Endothelial cell of umbilical vein (primary cell): Measurements from ENCODE around the gene FAM171A2. TPM values are rescaled to one million over a fixed set of nuclear protein-coding genes. Genes with fewer than 3 reads are reported as not detected.

ENCODE experiments used
- BruUV-seq: library from RNA; stranded (reverse); fragments of 400-500 nt; replicated peaks from 2 replicates; lab custom pipeline; 2021; lab: Mats Ljungman, UMichigan
- CTCF ChIA-PET: fragments of 300-600, 350-600 bp; sonication (Branson Sonifier 250); formaldehyde crosslinking; loops from one replicate; lab custom pipeline; 2021; ENCODE audit warnings: antibody characterized with exemption, inconsistent platforms; lab: Charles Lee
- POLR2A ChIA-PET: fragments of 300-600, 350-600 bp; sonication (Branson Sonifier 250); formaldehyde crosslinking; loops from one replicate; lab custom pipeline; 2021; ENCODE audit warnings: antibody characterized with exemption, inconsistent platforms; lab: Charles Lee
- DNase-seq: peaks from one replicate; pipeline ENCODE4 v3.0.0-alpha.2; 2011; ENCODE audit warnings: low read depth, low spot score
- FAIRE-seq: peaks from 2 replicates; lab custom pipeline; 2011; peaks lifted over from hg19 to GRCh38; lab: Jason Lieb, UNC
- H2AFZ ChIP-seq: 2 replicates; pipeline ENCODE4 v1.6.0; 2012; ENCODE audit warnings: low read depth, low read length, control low read depth, inconsistent platforms
- H3K27ac ChIP-seq: 2 replicates; pipeline ENCODE4 v1.5.1; 2011; ENCODE audit warnings: low read depth, mild to moderate bottlenecking, control low read depth, low read length, moderate library complexity; ENCODE audit not compliant: insufficient read depth
- H3K27me3 ChIP-seq, 2 experiments: 2 replicates each; pipeline versions ENCODE4 v1.6.0 to v1.6.1; 2011; ENCODE audit warnings: low read length in 2 of 2, mixed read lengths in 1 of 2; ENCODE audit not compliant: control insufficient read depth in 2 of 2, insufficient read depth in 2 of 2
- H3K36me3 ChIP-seq, 2 experiments: 2 replicates in 1 of 2; 3 replicates in 1 of 2; pipeline ENCODE4 v1.5.1; 2011; ENCODE audit warnings: low read length in 2 of 2, mild to moderate bottlenecking in 1 of 2, moderate library complexity in 1 of 2; ENCODE audit not compliant: control insufficient read depth in 2 of 2, insufficient read depth in 2 of 2; ENCODE audit errors: extremely low read depth in 1 of 2
- H3K4me1 ChIP-seq: 3 replicates; pipeline ENCODE4 v1.5.1; 2011; ENCODE audit warnings: mild to moderate bottlenecking, low read length; ENCODE audit not compliant: control insufficient read depth, insufficient read depth; ENCODE audit errors: extremely low read depth
- H3K4me2 ChIP-seq: 2 replicates; pipeline ENCODE4 v1.6.1; 2011; ENCODE audit warnings: low read length, control low read depth, mixed read lengths; ENCODE audit not compliant: insufficient read depth
- H3K4me3 ChIP-seq, 3 experiments: fragments of 200-600 bp in 1 of 3; sonication (generic), shearing (Covaris generic) in 1 of 3; replicated peaks in 1 of 3; 2 replicates each; pipeline ENCODE4 v1.5.1; 2011 to 2016; ENCODE audit warnings: control low read depth in 3 of 3, low read length in 3 of 3, mild to moderate bottlenecking in 2 of 3, inconsistent platforms in 1 of 3, low read depth in 1 of 3, moderate library complexity in 1 of 3; ENCODE audit not compliant: insufficient read depth in 1 of 3
- H3K79me2 ChIP-seq: 2 replicates; pipeline ENCODE4 v1.6.0; 2012; ENCODE audit warnings: low read length, inconsistent platforms; ENCODE audit not compliant: control insufficient read depth, insufficient read depth
- H3K9ac ChIP-seq: replicated peaks from 2 replicates; pipeline ENCODE3; 2011; ENCODE audit warnings: low read length, control low read depth; ENCODE audit not compliant: insufficient read depth; ENCODE audit errors: extremely low read depth
- H3K9me1 ChIP-seq: replicated peaks from 3 replicates; pipeline ENCODE4 v1.6.0; 2011; ENCODE audit warnings: mild to moderate bottlenecking, low read length; ENCODE audit not compliant: control insufficient read depth, insufficient read depth; ENCODE audit errors: extremely low read depth
- H3K9me3 ChIP-seq: replicated peaks from 2 replicates; pipeline ENCODE4 v1.5.1; 2012; ENCODE audit warnings: low read length, inconsistent platforms; ENCODE audit not compliant: control insufficient read depth, insufficient read depth
- H4K20me1 ChIP-seq: replicated peaks from 2 replicates; pipeline ENCODE3; 2011; ENCODE audit warnings: mild to moderate bottlenecking, low read length; ENCODE audit not compliant: control insufficient read depth, insufficient read depth; ENCODE audit errors: extremely low read depth
- EZH2 ChIP-seq: IDR thresholded peaks from 2 replicates; pipeline ENCODE4 v1.6.1; 2012; ENCODE audit warnings: borderline replicate concordance, low read depth, mild to moderate bottlenecking, moderate library complexity, low read length, inconsistent platforms; ENCODE audit not compliant: severe bottlenecking
- FOS ChIP-seq: IDR thresholded peaks from 2 replicates; pipeline ENCODE4 v1.6.1; 2011; ENCODE audit warnings: mild to moderate bottlenecking, low read length, moderate library complexity, borderline replicate concordance; ENCODE audit not compliant: insufficient read depth
- GATA2 ChIP-seq: IDR thresholded peaks from 2 replicates; pipeline ENCODE4 v1.7.0; 2011; ENCODE audit warnings: low read depth, mild to moderate bottlenecking, moderate library complexity, mixed read lengths, low read length; ENCODE audit not compliant: insufficient read length, insufficient read depth
- JUN ChIP-seq: IDR thresholded peaks from 2 replicates; pipeline ENCODE4 v1.6.1; 2011; ENCODE audit warnings: borderline replicate concordance, low read depth; ENCODE audit not compliant: insufficient read length, insufficient read depth
- MAX ChIP-seq: IDR thresholded peaks from 2 replicates; pipeline ENCODE4 v1.6.1; 2011; ENCODE audit not compliant: insufficient read depth, insufficient read length
- MYC ChIP-seq: IDR thresholded peaks from one replicate; pipeline ENCODE4 v1.6.1; 2011; ENCODE audit warnings: mild to moderate bottlenecking, low read depth, low read length
- POLR2A ChIP-seq: IDR thresholded peaks from 2 replicates; pipeline ENCODE4 v1.6.1; 2012; ENCODE audit warnings: low read depth, mild to moderate bottlenecking, control low read depth, low read length
- POLR2AphosphoS5 ChIP-seq: IDR thresholded peaks from 2 replicates; pipeline ENCODE4 v1.6.1; 2012; ENCODE audit warnings: low read depth, mild to moderate bottlenecking, control low read depth, low read length, moderate library complexity; ENCODE audit not compliant: insufficient read depth
- dilution Hi-C: fragments of 300-500 bp; cut with MboI; formaldehyde crosslinking; loops from one replicate; pipeline ENCODE4 v1.15.0; 2019; ENCODE audit warnings: low sequenced_read_pairs; ENCODE audit not compliant: extremely low pct_ligation_motif_present
- intact Hi-C: fragments of 100-400 bp; cut with micrococcal nuclease; formaldehyde crosslinking; loops from one replicate; pipeline ENCODE4 v1.10.0; 2022
- polyA plus RNA-seq, 4 experiments: library from polyadenylated mRNA; depleted of rRNA in 3 of 4; stranded (reverse) in 3 of 4; unstranded in 1 of 4; fragments of >200 nt; gene quantifications; 2 replicates each; pipeline versions ENCODE4 v1.2.1 to v1.2.3, GENCODE V29; 2011 to 2012; ENCODE audit warnings: missing spikeins in 1 of 4
- total RNA-seq: library from RNA; stranded (reverse); gene quantifications from 2 replicates; pipeline ENCODE4 v1.2.3, GENCODE V29; 2021
- TF ChIP-seq, protein P1 (sequence below), 2 donors: IDR thresholded peaks; 1 replicate in 1 of 2; 2 replicates in 1 of 2; pipeline ENCODE4 v1.5.1; 2011; ENCODE audit warnings: low read length in 2 of 2, mild to moderate bottlenecking in 2 of 2, moderate library complexity in 2 of 2, control low read depth in 1 of 2, inconsistent platforms in 1 of 2, low read depth in 1 of 2; ENCODE audit not compliant: insufficient read depth in 1 of 2; ENCODE audit errors: extremely low read depth in 1 of 2

The FAM171A2 gene
- total and polyA plus RNA-seq, 2 donors (not counting 3 experiments of a cell fraction or from before 2014, with no cell fraction given): 11.3 to 13.4 TPM

GRCh38 chr17:44360826-44361225, 2.8 kb downstream of the FAM171A2 start:
- Histone ChIP-seq H3K4me3 (no peak overlapping the region), H3K4me1 (peaks cover 5% of the 10 kb centered on the region), H3K9ac (no peak overlapping the region), H3K27me3 (peaks cover 0 to 5% of the 10 kb centered on the region in 2 experiments), H4K20me1 (no peaks in the 10 kb centered on the region), H3K9me1 (no peaks in the 10 kb centered on the region), H3K4me2 (no peak overlapping the region), H2AFZ (no peak overlapping the region), H3K36me3 (no peaks in the 10 kb centered on the region), H3K79me2 (no peaks in the 10 kb centered on the region), H3K9me3 (no peaks in the 10 kb centered on the region), H3K27ac (no peak overlapping the region)
- no TSS peak for BruUV-seq
- ChIA-PET CTCF (interaction anchor here (1.0 to 2.8 kb wide), 4 partner anchors 15 to 162 kb away, joined by 3 to 15 read pairs (median 4); partner anchors contain the start of gene GRN), POLR2A (no interaction called here)
- TF ChIP-seq JUN (no peak), MYC (no peak), EZH2 (no peak), POLR2AphosphoS5 (no peak), GATA2 (no peak), FOS (no peak), POLR2A (no peak), MAX (no peak)
- TF ChIP-seq, protein P1, sequence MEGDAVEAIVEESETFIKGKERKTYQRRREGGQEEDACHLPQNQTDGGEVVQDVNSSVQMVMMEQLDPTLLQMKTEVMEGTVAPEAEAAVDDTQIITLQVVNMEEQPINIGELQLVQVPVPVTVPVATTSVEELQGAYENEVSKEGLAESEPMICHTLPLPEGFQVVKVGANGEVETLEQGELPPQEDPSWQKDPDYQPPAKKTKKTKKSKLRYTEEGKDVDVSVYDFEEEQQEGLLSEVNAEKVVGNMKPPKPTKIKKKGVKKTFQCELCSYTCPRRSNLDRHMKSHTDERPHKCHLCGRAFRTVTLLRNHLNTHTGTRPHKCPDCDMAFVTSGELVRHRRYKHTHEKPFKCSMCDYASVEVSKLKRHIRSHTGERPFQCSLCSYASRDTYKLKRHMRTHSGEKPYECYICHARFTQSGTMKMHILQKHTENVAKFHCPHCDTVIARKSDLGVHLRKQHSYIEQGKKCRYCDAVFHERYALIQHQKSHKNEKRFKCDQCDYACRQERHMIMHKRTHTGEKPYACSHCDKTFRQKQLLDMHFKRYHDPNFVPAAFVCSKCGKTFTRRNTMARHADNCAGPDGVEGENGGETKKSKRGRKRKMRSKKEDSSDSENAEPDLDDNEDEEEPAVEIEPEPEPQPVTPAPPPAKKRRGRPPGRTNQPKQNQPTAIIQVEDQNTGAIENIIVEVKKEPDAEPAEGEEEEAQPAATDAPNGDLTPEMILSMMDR (IDR thresholded peaks at IDR 0.05; ENCODE audit: extremely low read depth in 1 of 2, insufficient read depth in 1 of 2, low read depth in 1 of 2, low read length in 2 of 2): no peak
- dilution Hi-C loops (no loop called here), intact Hi-C loops (no loop called here)
- FAIRE-seq (no peak), DNase-seq (no peak)
